Neural cell (in vitro differentiated cells): ENCODE measurements around the gene PREX1.

ENCODE experiments used
- CTCF ChIP-seq: fragments of 450-650 bp; IDR thresholded peaks from 2 replicates; pipeline ENCODE4 v1.5.1; 2014; ENCODE audit warnings: antibody characterized with exemption, mild to moderate bottlenecking, moderate library complexity; ENCODE audit not compliant: poor library complexity, severe bottlenecking
- EZH2 ChIP-seq: fragments of 200-600, 300-800 bp; shearing (Covaris generic), sonication (generic); IDR thresholded peaks from 2 replicates; pipeline ENCODE4 v1.6.1; 2014; ENCODE audit warnings: antibody characterized with exemption, low read length, borderline replicate concordance, mild to moderate bottlenecking; ENCODE audit not compliant: insufficient read depth, poor library complexity, severe bottlenecking
- RAD21 ChIP-seq: fragments of 450-650 bp; conservative IDR thresholded peaks from 2 replicates; pipeline ENCODE4 v1.6.1; 2014; ENCODE audit warnings: antibody characterized with exemption, mild to moderate bottlenecking, moderate library complexity
- SMC3 ChIP-seq: fragments of 450-650 bp; conservative IDR thresholded peaks from 2 replicates; pipeline ENCODE4 v1.6.1; 2014; ENCODE audit warnings: antibody characterized with exemption, mild to moderate bottlenecking, moderate library complexity; ENCODE audit not compliant: poor library complexity

- TF ChIP-seq CTCF: no peak
- no peak for TF ChIP-seq EZH2
- no peak for TF ChIP-seq RAD21
- TF ChIP-seq SMC3: no peak
Measured at GRCh38 chr20:48625136-48625900, 202.5 kb downstream of the PREX1 start.
